C4-2B (cell line): Measurements from ENCODE around the gene DET1.
"Not testable (repeated sequence)": the region's sequence is repeated elsewhere in the genome, so short reads cannot be mapped to it uniquely, and the experiment has no call there.

ENCODE experiments used
- ZFX ChIP-seq: fragments of 450-650 bp; IDR thresholded peaks from 2 replicates; pipeline ENCODE4 v1.6.1; 2017
- TF ChIP-seq, protein P1 (sequence below): fragments of 450-650 bp; conservative IDR thresholded peaks from 2 replicates; pipeline ENCODE4 v1.5.1; 2017; ENCODE audit warnings: mild to moderate bottlenecking

DNA sequence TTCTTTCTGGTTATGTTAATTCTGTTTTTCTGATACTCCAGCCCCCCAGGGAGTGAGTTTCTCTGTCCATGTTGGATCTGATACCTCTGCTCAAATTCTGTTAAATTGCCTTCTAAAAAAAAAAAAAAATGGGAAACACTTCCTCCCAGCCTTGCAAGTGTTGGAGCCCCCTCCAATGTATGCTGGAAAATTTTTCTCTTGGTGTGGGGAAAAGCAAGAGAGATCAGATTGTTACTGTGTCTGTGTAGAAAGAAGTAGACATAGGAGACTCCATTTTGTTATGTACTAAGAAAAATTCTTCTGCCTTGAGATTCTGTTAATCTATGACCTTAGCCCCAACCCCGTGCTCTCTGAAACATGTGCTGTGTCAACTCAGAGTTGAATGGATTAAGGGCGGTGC, 6.1 kb downstream of the DET1 start:
- TF ChIP-seq, protein P1, sequence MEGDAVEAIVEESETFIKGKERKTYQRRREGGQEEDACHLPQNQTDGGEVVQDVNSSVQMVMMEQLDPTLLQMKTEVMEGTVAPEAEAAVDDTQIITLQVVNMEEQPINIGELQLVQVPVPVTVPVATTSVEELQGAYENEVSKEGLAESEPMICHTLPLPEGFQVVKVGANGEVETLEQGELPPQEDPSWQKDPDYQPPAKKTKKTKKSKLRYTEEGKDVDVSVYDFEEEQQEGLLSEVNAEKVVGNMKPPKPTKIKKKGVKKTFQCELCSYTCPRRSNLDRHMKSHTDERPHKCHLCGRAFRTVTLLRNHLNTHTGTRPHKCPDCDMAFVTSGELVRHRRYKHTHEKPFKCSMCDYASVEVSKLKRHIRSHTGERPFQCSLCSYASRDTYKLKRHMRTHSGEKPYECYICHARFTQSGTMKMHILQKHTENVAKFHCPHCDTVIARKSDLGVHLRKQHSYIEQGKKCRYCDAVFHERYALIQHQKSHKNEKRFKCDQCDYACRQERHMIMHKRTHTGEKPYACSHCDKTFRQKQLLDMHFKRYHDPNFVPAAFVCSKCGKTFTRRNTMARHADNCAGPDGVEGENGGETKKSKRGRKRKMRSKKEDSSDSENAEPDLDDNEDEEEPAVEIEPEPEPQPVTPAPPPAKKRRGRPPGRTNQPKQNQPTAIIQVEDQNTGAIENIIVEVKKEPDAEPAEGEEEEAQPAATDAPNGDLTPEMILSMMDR = not testable (repeated sequence)
- TF ChIP-seq ZFX = not testable (repeated sequence)
